ENCODE data around the gene RASSF5. TPM values are rescaled to one million over a fixed set of nuclear protein-coding genes. Genes with fewer than 3 reads are reported as not detected.

RASSF5 gene
- total RNA-seq, 4 donors from 2014 or later = 4.6 to 14.0 (median 7.8) TPM

DNA sequence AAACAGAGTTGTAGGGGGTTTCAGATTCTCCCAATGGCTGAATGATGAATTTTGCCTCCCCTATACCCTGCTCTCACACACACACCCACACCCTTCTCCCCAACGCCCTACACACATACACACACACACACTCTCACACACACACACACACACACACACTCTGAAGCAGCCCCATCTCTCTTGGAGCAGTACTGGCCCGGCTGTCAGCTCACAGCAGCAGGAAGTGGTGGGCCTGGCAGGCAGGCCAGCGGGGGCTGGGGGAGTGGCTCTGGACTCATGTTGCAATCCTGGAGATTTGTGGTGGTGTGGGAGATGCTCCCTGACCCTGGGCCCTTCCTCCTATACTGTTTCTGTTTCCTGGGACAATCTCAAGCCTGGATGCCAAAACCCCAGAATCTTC is 34.9 kb upstream of the RASSF5 start:
- H3K4me1 ChIP-seq = peaks cover 6 to 37% (median 24%) of the 10 kb centered on the region in 4 donors
- H3K9me3 ChIP-seq = no peaks in the 10 kb centered on the region
- H3K36me3 ChIP-seq = peaks cover 0 to 8% (median 0%) of the 10 kb centered on the region in 4 donors
- TF ChIP-seq EP300 (IDR thresholded peaks at IDR 0.05; ENCODE audit: low read depth) = no peak
- TF ChIP-seq POLR2A (IDR thresholded peaks at IDR 0.05) = no peak
- TF ChIP-seq POLR2AphosphoS5 (IDR thresholded peaks at IDR 0.05) = no peak
- TF ChIP-seq, protein P1, sequence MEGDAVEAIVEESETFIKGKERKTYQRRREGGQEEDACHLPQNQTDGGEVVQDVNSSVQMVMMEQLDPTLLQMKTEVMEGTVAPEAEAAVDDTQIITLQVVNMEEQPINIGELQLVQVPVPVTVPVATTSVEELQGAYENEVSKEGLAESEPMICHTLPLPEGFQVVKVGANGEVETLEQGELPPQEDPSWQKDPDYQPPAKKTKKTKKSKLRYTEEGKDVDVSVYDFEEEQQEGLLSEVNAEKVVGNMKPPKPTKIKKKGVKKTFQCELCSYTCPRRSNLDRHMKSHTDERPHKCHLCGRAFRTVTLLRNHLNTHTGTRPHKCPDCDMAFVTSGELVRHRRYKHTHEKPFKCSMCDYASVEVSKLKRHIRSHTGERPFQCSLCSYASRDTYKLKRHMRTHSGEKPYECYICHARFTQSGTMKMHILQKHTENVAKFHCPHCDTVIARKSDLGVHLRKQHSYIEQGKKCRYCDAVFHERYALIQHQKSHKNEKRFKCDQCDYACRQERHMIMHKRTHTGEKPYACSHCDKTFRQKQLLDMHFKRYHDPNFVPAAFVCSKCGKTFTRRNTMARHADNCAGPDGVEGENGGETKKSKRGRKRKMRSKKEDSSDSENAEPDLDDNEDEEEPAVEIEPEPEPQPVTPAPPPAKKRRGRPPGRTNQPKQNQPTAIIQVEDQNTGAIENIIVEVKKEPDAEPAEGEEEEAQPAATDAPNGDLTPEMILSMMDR (IDR thresholded peaks at IDR 0.05) = no peak
- no peaks in the 10 kb centered on the region for H3K27me3 ChIP-seq
- 37% methylated on average over 3 of the region's 3 CpGs; no CpG with 5 or more reads in 1 of the 2 donors for WGBS, 2 donors (ENCODE audit: low coverage in 1 of 2)
- H3K4me3 ChIP-seq = no peak overlapping the region
- peak; percentile 33 for DNase-seq
- in situ Hi-C loops (cut with MboI; ENCODE audit: low pct_ligation_motif_present in 1 of 4, low pct_unique_long_range_greater_than_20kb in 1 of 4, low sequenced_read_pairs in 3 of 4) (no loop called here), intact Hi-C loops (cut with DNase I; ENCODE audit: low total_unique reads) (no loop called here)
- H3K27ac ChIP-seq = peak overlapping the region in 1 of 4 donors; percentile 85

DNA sequence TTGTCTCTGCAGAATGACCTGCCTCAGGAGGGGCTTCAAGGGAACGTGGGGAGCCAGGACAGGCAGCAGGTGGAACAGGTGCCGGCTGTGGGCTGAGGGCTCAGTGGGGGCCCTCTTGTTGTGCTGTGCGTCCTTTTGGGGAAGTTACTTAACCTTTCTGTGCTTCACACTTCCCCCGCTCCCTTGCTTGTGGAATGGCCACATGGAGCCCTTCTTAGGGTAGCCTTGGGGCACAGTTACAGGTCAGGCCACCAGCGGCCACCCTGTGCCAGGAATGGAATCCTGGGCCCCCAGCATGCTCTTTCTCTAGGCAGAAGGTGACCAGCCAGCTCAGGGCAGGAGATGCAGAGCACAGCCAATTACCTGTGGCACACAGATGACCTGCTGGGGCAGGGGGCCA is 34.4 kb upstream of the RASSF5 start:
- intact Hi-C loops (cut with DNase I; ENCODE audit: low total_unique reads) = no loop called here
- H3K27me3 ChIP-seq = no peaks in the 10 kb centered on the region
- peaks cover 0 to 8% (median 0%) of the 10 kb centered on the region in 4 donors for H3K36me3 ChIP-seq
- TF ChIP-seq, protein P1 (IDR thresholded peaks at IDR 0.05) = no peak
- TF ChIP-seq POLR2AphosphoS5 (IDR thresholded peaks at IDR 0.05) = no peak
- no peak for TF ChIP-seq POLR2A (IDR thresholded peaks at IDR 0.05)
- no peak for TF ChIP-seq EP300 (IDR thresholded peaks at IDR 0.05; ENCODE audit: low read depth)
- no peak for DNase-seq
- no peak overlapping the region for H3K4me3 ChIP-seq
- no peaks in the 10 kb centered on the region for H3K9me3 ChIP-seq
- 52 to 80% methylated on average over 1 to 5 of the region's 5 CpGs for WGBS, 2 donors (ENCODE audit: low coverage in 1 of 2)
- no peak overlapping the region for H3K27ac ChIP-seq
- in situ Hi-C loops (cut with MboI; ENCODE audit: low pct_ligation_motif_present in 1 of 4, low pct_unique_long_range_greater_than_20kb in 1 of 4, low sequenced_read_pairs in 3 of 4) = no loop called here
- H3K4me1 ChIP-seq = peaks cover 6 to 37% (median 24%) of the 10 kb centered on the region in 4 donors

DNA sequence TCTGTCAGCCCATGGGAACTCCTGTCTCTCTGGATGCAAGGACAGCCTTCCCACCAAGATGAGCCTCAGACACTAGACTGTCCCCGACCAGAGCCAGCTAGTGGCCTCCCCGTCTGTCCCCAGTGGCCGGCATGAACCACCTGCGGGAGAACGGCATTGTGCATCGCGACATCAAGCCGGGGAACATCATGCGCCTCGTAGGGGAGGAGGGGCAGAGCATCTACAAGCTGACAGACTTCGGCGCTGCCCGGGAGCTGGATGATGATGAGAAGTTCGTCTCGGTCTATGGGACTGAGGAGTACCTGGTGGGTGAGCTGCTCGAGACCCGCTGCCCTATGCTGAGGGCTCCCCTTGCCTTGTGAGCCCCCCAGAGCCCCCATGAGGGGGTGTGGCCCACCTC is 31.3 kb upstream of the RASSF5 start:
- Histone ChIP-seq H3K4me3 (no peak overlapping the region), H3K27me3 (no peaks in the 10 kb centered on the region), H3K9me3 (no peaks in the 10 kb centered on the region), H3K36me3 (peaks cover 0 to 8% (median 0%) of the 10 kb centered on the region in 4 donors), H3K27ac (no peak overlapping the region), H3K4me1 (peaks cover 0 to 18% (median 11%) of the 10 kb centered on the region in 4 donors)
- 90 to 100% methylated on average over 2 to 12 of the region's 17 CpGs for WGBS, 2 donors (ENCODE audit: low coverage in 1 of 2)
- no peak for TF ChIP-seq POLR2A (IDR thresholded peaks at IDR 0.05)
- TF ChIP-seq, protein P1 (IDR thresholded peaks at IDR 0.05) = no peak
- no peak for TF ChIP-seq EP300 (IDR thresholded peaks at IDR 0.05; ENCODE audit: low read depth)
- TF ChIP-seq POLR2AphosphoS5 (IDR thresholded peaks at IDR 0.05) = no peak
- intact Hi-C loops (cut with DNase I; ENCODE audit: low total_unique reads) = loop anchor here (5.0 kb wide), 1 partner anchor 1259 kb away; no protein-coding TSS in a partner anchor
- in situ Hi-C loops (cut with MboI; ENCODE audit: low pct_ligation_motif_present in 1 of 4, low pct_unique_long_range_greater_than_20kb in 1 of 4, low sequenced_read_pairs in 3 of 4) = loop anchor here in 1 of 4 donors (25.0 kb wide), 1 partner anchor 111 kb away; no protein-coding TSS in a partner anchor
- DNase-seq = no peak

DNA sequence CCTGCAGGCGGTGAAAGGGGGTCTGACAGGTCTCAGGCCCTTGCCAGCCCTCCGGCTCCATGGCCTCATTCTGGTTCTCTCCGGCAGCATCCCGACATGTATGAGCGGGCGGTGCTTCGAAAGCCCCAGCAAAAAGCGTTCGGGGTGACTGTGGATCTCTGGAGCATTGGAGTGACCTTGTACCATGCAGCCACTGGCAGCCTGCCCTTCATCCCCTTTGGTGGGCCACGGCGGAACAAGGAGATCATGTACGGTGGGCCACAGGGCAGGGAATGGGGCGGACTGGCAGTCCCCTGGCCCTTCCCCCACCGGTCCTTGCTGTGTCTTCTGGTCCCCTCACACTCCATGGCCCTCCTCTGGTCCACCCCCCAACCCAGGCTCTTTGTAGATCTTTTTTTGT is 30.7 kb upstream of the RASSF5 start:
- H3K4me1 ChIP-seq = peaks cover 0 to 13% (median 5%) of the 10 kb centered on the region in 4 donors
- H3K4me3 ChIP-seq = no peak overlapping the region
- no peaks in the 10 kb centered on the region for H3K9me3 ChIP-seq
- DNase-seq = no peak
- H3K27ac ChIP-seq = no peak overlapping the region
- H3K36me3 ChIP-seq = peaks cover 0 to 8% (median 0%) of the 10 kb centered on the region in 4 donors
- no peaks in the 10 kb centered on the region for H3K27me3 ChIP-seq
- in situ Hi-C loops (cut with MboI; ENCODE audit: low pct_ligation_motif_present in 1 of 4, low pct_unique_long_range_greater_than_20kb in 1 of 4, low sequenced_read_pairs in 3 of 4) (loop anchor here in 1 of 4 donors (25.0 kb wide), 1 partner anchor 111 kb away; no protein-coding TSS in a partner anchor), intact Hi-C loops (cut with DNase I; ENCODE audit: low total_unique reads) (loop anchor here (5.0 kb wide), 1 partner anchor 1259 kb away; no protein-coding TSS in a partner anchor)
- TF ChIP-seq POLR2AphosphoS5 (IDR thresholded peaks at IDR 0.05) = no peak
- TF ChIP-seq POLR2A (IDR thresholded peaks at IDR 0.05) = no peak
- no peak for TF ChIP-seq EP300 (IDR thresholded peaks at IDR 0.05; ENCODE audit: low read depth)
- TF ChIP-seq, protein P1 (IDR thresholded peaks at IDR 0.05) = no peak
- 94% methylated on average over 14 of the region's 14 CpGs; no CpG with 5 or more reads in 1 of the 2 donors for WGBS, 2 donors (ENCODE audit: low coverage in 1 of 2)

Measured in transverse colon (tissue), 4 donors.